GM23338 (cell line): ENCODE measurements around the gene ZBTB5.

Source experiments
- CTCF ChIP-seq, 2 experiments: fragments of 200-600 bp in 1 of 2; sonication (generic) in 1 of 2; conservative IDR thresholded peaks; 2 replicates each; pipeline versions ENCODE4 v1.5.1 to v1.6.1; 2016 to 2017; ENCODE audit warnings: antibody characterized with exemption in 2 of 2, low read depth in 2 of 2, mild to moderate bottlenecking in 2 of 2, moderate library complexity in 1 of 2
- EZH2 ChIP-seq: fragments of 200-600 bp; sonication (generic); IDR thresholded peaks from one replicate; pipeline ENCODE4 v1.8.0; 2017; ENCODE audit warnings: antibody characterized with exemption, mild to moderate bottlenecking, low read depth; ENCODE audit not compliant: unreplicated experiment
- EZH2phosphoT487 ChIP-seq: fragments of 200-600 bp; sonication (generic); IDR thresholded peaks from one replicate; pipeline ENCODE4 v1.8.1; 2018; ENCODE audit warnings: antibody characterized with exemption; ENCODE audit not compliant: unreplicated experiment

GRCh38 chr9:37491939-37492338 is 26.7 kb upstream of the ZBTB5 start:
- TF ChIP-seq EZH2 = no peak
- TF ChIP-seq CTCF (conservative IDR thresholded peaks at IDR 0.05; ENCODE audit: low read depth in 2 of 2) = no peak
- no peak for TF ChIP-seq EZH2phosphoT487
